GM18873 (cell line): ENCODE results near the gene TNC.

Experiments
- ATAC-seq: cut with Tn5 transposase; IDR thresholded peaks from one replicate; pipeline ENCODE4 v1.9.1; 2021; ENCODE audit warnings: mild to moderate bottlenecking, moderate library complexity, moderate number of reproducible peaks; ENCODE audit not compliant: unreplicated experiment, low FRiP score

TNC gene

DNA sequence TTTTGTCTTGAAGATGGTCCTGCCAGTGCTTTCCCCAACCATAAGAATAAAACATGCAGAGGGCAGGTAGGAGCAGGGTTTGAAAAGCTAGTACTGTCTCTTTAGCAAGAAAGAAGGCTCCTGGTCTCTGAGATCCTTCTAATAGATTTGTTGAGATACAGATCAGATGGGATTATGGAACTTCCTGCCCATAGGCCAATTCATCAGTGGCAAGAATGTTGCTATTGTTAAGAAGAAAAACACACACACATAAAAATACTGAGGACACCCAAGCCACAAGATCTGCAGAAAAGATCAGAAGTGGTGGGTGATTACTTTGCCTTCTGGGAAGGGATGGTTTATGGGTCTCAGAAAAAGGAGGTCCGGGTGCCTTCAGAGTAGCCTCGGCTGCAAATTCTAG lies 59.8 kb downstream of the TNC start:
- no peak for ATAC-seq

DNA sequence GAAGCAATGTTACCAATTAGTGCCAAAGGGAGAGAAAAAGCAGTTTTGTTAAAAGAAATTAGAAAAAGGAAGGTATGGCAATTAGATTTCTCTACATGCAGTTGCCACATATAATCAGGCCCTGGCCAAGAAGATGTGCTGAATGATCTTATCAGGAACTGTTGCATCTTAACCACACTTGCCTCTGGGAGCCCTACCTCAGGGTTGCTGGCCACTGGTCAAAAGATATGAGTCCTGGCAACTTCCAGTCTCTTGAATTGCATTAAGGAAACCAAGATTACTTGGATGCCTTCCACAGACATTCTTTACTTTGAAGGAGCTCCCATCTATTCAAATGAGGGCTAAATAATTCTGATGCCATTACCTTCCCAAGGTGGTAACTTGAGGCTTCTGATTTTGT lies 60.4 kb downstream of the TNC start:
- no peak for ATAC-seq

- no peak for ATAC-seq
Measured at GRCh38 chr9:115050002-115050490, 67.9 kb downstream of the TNC start.

DNA sequence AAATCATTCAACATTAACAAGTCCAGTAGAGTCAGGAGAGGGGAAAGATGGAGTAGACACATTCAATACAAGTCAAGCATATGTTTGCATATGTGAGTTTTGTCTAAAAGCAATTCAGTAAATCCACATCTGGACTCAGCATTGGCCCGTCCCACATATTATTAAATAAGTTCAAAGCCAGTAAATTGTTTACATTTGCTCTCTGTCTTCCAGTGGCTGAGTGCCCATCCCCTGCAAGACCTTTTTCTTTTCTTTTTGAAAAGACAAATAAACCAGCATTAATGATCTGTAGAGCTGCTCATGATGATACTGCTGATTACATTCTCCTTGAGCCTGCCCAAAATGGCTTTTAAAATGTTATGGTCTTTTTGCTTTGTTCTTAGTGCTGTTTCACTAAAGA lies 71.1 kb downstream of the TNC start:
- ATAC-seq = no peak

GRCh38 chr9:115046199-115046598 lies 71.8 kb downstream of the TNC start:
- no peak for ATAC-seq

DNA sequence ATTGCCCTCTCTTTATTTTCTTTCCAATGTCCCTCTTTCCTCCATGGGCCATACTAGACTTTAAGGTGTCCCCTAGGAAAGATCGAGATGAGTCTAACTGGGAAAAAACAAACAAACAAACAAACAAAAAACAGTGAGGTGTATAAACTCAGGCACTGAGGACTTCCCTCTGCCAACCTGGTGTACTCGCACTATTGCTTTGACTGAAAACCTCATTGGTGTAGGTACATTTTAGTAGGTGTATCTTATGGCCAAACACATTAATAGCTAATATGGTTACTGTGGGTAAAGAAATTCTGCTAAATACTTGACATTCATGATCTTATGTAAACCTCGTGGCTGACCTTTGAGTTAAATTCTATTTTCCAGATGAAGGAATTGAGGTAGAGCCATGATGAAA lies 74.3 kb downstream of the TNC start:
- no peak for ATAC-seq

DNA sequence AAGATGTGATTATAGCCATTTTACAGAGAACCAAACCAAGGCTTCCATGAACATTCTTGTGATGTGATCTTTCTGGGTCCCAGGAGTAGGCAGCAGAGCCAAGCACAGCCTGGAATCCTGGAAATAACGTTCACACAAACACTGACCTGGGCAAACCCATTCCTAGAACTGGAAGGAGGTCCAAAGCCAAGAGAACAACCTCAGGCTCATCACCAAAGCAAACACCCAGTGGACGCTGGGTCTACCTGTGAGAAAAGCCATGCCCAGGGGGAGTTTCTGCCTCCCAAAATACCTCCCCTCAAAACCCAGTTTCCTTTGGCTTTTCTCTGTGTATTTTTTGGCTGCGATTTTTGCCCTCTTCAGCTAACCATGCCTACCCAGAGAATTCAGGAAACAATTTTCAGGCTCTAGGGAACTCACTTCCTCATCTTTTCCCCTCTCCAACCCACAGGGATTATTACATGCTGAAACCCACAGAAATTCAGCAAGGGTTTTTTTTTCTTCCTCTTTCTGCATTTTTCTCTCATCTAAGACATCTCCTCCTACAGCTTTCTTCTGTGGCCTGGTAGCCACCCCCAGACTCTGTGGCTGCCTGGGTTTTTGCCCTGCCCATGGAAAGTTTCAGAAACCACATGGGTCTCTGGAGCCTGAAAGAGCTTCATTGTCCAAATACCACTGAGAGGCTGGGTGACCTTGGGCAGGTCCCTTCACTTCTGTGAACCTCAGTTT lies 75.0 kb downstream of the TNC start:
- ATAC-seq = no peak

GRCh38 chr9:115039516-115040120 lies 78.3 kb downstream of the TNC start:
- ATAC-seq = no peak

DNA sequence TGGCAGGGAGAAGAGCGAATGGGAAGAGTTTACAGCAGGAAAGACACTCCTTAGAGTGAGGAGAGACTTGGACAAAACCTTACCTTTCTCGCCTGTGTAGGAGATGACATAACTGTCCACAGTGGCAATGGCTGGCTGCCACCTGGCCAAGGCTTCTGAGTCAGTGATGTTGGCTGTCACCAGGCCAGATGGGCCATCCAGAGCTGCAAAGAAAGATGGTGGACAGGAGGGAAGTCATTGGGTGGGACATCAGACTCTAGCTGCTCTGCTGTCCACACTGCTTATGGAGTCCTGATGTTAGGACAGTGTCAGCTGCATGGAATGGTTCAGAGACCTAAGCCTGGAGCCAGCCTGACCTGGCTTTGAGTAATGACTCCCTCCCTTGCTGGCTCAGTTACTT lies 79.8 kb downstream of the TNC start:
- no peak for ATAC-seq

DNA sequence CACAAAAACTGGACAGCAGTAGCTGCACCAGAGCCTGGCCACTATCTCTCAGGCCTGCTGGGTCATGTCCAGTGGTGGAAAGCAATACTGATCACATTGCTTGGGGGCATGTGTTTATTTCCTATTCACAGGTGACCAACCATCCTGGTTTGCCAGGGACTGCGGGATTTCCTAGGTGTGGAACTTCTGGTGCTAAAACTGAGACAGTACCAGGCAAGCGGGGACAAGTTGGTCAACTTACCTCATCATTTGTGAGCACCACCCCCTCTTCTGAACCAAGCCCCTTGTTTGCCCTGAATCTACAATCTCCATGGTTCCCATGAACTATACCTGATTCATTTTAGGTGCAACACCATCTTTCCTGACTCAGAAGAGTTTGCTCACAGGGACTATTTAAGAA lies 81.3 kb downstream of the TNC start:
- no peak for ATAC-seq

GRCh38 chr9:115035841-115036612 lies 81.9 kb downstream of the TNC start:
- peak; percentile 91 for ATAC-seq

DNA sequence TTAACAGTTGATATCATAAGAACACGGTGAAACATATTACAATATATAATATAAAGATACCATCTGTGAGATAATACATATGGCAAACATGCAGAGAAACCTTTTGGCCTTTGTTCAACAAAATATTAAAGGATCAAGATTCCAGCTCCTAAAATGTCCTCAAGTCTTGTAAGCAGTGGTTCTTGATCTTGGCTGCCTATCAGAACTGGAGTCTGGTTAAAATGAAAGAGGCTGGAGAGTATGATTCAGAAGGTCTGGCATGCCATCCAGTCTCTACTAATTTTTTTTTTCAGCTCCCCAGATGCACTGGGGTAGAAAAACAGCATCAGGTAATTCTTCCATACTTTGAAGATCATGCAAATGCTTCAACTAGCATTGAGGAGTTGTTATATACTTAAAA lies 83.2 kb downstream of the TNC start:
- ATAC-seq = no peak

GRCh38 chr9:115033800-115034199 lies 84.2 kb downstream of the TNC start:
- no peak for ATAC-seq

DNA sequence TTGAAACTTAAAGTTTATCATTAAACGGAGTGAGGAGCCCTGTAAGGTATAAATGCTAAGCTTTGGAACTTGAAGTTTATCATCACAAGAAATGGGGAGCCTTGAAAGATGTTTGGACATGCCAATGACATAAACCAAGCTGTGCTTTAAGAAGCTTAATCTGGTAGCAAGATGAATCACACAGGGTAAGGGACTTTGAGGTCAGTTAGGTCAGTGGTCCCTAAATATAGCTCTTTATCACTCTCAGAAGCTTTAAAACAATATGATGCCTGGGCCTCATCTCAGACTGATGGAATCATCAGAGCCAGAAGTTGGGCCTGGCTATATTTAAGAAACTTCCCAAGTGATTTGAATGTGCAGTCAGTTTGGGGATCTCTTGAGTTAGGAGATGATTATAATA lies 85.7 kb downstream of the TNC start:
- no peak for ATAC-seq

- ATAC-seq = no peak
Measured at GRCh38 chr9:115030006-115030405, 88.0 kb downstream of the TNC start.

DNA sequence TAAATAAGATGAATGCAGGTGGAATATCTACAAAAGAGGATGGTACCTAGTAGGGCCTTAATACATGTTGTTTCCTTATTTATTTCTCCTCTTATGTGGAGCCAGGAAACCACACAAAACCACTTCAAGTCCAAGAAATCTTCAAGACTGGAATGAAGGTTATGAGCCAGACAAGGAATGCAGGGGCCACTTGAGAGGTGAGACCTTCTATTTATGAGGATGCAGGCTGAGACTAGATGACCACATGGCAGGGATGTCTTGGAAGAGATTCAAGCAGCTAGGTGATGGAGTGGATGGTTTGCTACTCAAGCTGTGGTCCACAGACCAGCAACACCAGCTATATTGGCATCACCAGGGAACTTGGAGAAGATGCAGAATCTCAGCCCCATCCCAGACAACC lies 92.2 kb downstream of the TNC start:
- no peak for ATAC-seq

GRCh38 chr9:115024925-115025535 lies 92.9 kb downstream of the TNC start:
- ATAC-seq = no peak

GRCh38 chr9:115022760-115023434 lies 95.1 kb downstream of the TNC start:
- no peak for ATAC-seq

GRCh38 chr9:115018547-115019435 lies 99.2 kb downstream of the TNC start:
- no peak for ATAC-seq

- ATAC-seq = no peak
Measured at GRCh38 chr9:115016344-115016743, 101.6 kb downstream of the TNC start.
